MM.1S (cell line): ENCODE results near the gene STAP1.

Source experiments
- CTCF ChIP-seq: fragments of 300-600 bp; sonication (generic); IDR thresholded peaks from 2 replicates; pipeline ENCODE4 v1.5.1; 2016; ENCODE audit warnings: antibody characterized with exemption, low read length, mixed read lengths
- EZH2 ChIP-seq: fragments of 300-600 bp; sonication (generic); optimal IDR thresholded peaks from 2 replicates; pipeline ENCODE3; 2017; ENCODE audit warnings: low read depth, mild to moderate bottlenecking, antibody characterized with exemption, low read length, mixed read lengths

GRCh38 chr4:67556436-67556835 lies 2.1 kb upstream of the STAP1 start:
- TF ChIP-seq CTCF (no peak), EZH2 (no peak)
